ENCODE results near the gene PTGES3L. TPM values are rescaled to one million over a fixed set of nuclear protein-coding genes. Genes with fewer than 3 reads are reported as not detected.

PTGES3L gene
- total and polyA plus RNA-seq, 2 of the 13 experiments (the other 11 are each of a cell fraction or from before 2014, with no cell fraction given): 1.2 to 2.9 TPM

- no peak for TF ChIP-seq ATRX (CRISPR knock-in tag; IDR thresholded peaks at IDR 0.05; ENCODE audit: borderline replicate concordance)
- TF ChIP-seq NFIB (CRISPR knock-in tag; IDR thresholded peaks at IDR 0.05; ENCODE audit: borderline replicate concordance): no peak
- no peak for TF ChIP-seq ZNF660 (CRISPR knock-in tag; IDR thresholded peaks at IDR 0.05; ENCODE audit: borderline replicate concordance, low read depth)
- no peak for TF ChIP-seq STAT6 (CRISPR knock-in tag; IDR thresholded peaks at IDR 0.05; ENCODE audit: borderline replicate concordance)
- no peak for TF ChIP-seq LCORL (IDR thresholded peaks at IDR 0.05)
- TF ChIP-seq LCORL (CRISPR knock-in tag; IDR thresholded peaks at IDR 0.05): peak; percentile 45; the same call in 1 of the 2 replicates
- TF ChIP-seq ZNF841 (CRISPR knock-in tag; IDR thresholded peaks at IDR 0.05; ENCODE audit: borderline replicate concordance): no peak
- TF ChIP-seq E2F1 (CRISPR knock-in tag; IDR thresholded peaks at IDR 0.05): no peak
- no peak for TF ChIP-seq DR1 (CRISPR knock-in tag; IDR thresholded peaks at IDR 0.05)
- TF ChIP-seq ELF4 (CRISPR knock-in tag; IDR thresholded peaks at IDR 0.05; ENCODE audit: borderline replicate concordance): no peak
- TF ChIP-seq IRF2 (CRISPR knock-in tag; IDR thresholded peaks at IDR 0.05): peak; percentile 100
- TF ChIP-seq ZNF740 (CRISPR knock-in tag; IDR thresholded peaks at IDR 0.05): peak; percentile 86
- peak; percentile 70 for TF ChIP-seq ZBTB38 (CRISPR knock-in tag; IDR thresholded peaks at IDR 0.05)
- peak; percentile 47; the same call in 1 of the 2 replicates for TF ChIP-seq ZSCAN25 (CRISPR knock-in tag; IDR thresholded peaks at IDR 0.05)
- TF ChIP-seq ZNF749 (CRISPR knock-in tag; IDR thresholded peaks at IDR 0.05; ENCODE audit: borderline replicate concordance): no peak
- no peak for TF ChIP-seq SCMH1 (CRISPR knock-in tag; IDR thresholded peaks at IDR 0.05; ENCODE audit: borderline replicate concordance)
- TF ChIP-seq ZNF275 (CRISPR knock-in tag; IDR thresholded peaks at IDR 0.05; ENCODE audit: borderline replicate concordance): no peak; the same call in 1 of the 2 replicates
- no peak for TF ChIP-seq ZNF446 (CRISPR knock-in tag; IDR thresholded peaks at IDR 0.05)
- TF ChIP-seq CCAR2 (optimal IDR thresholded peaks at IDR 0.05; ENCODE audit: low read depth, low read length): no peak
- no peak for TF ChIP-seq ZNF24 (IDR thresholded peaks at IDR 0.05)
- peak; percentile 25 for TF ChIP-seq YY1 (IDR thresholded peaks at IDR 0.05; ENCODE audit: insufficient read depth, insufficient replicate concordance, low read depth, low read length)
- 0 out of 2 replicates have a peak, but pooled peaks have one; percentile 30 for TF ChIP-seq ZMYM4 (CRISPR knock-in tag; IDR thresholded peaks at IDR 0.05)
- TF ChIP-seq CENPX (CRISPR knock-in tag; IDR thresholded peaks at IDR 0.05): no peak
- TF ChIP-seq ZBTB1 (CRISPR knock-in tag; IDR thresholded peaks at IDR 0.05; ENCODE audit: borderline replicate concordance): no peak
These were observed 27.0 kb upstream of the PTGES3L start, which contains the start of gene IFI35 (continued) for GRCh38 chr17:43006639-43007551.

Measured in HepG2 (cell line).